ENCODE results near the gene TMEM63C.

TMEM63C gene

GRCh38 chr14:77306416-77306815 lies 124.8 kb downstream of the TMEM63C start:
- TF ChIP-seq PAX5 (IDR thresholded peaks at IDR 0.05; ENCODE audit: insufficient read depth, low read length, severe bottlenecking) = no peak
- TF ChIP-seq POLR2A (IDR thresholded peaks at IDR 0.05; ENCODE audit: low read depth, low read length) = no peak
- no peak for TF ChIP-seq SPI1 (IDR thresholded peaks at IDR 0.05; ENCODE audit: low read depth, low read length)
- TF ChIP-seq TAF1 (IDR thresholded peaks at IDR 0.05; ENCODE audit: low read depth, low read length) = no peak
- TF ChIP-seq POLR2AphosphoS5 (IDR thresholded peaks at IDR 0.05; ENCODE audit: low read depth, low read length) = no peak
- no peak for TF ChIP-seq POU2F2 (IDR thresholded peaks at IDR 0.05; ENCODE audit: low read depth, low read length)
- FAIRE-seq (no peak), DNase-seq (ENCODE audit: insufficient read length, low spot score) (no peak)

GRCh38 chr14:77306851-77307496 lies 125.4 kb downstream of the TMEM63C start:
- TF ChIP-seq POU2F2 (IDR thresholded peaks at IDR 0.05; ENCODE audit: low read depth, low read length) (no peak), SPI1 (IDR thresholded peaks at IDR 0.05; ENCODE audit: low read depth, low read length) (no peak), PAX5 (IDR thresholded peaks at IDR 0.05; ENCODE audit: insufficient read depth, low read length, severe bottlenecking) (no peak), POLR2A (IDR thresholded peaks at IDR 0.05; ENCODE audit: low read depth, low read length) (no peak), POLR2AphosphoS5 (IDR thresholded peaks at IDR 0.05; ENCODE audit: low read depth, low read length) (no peak)
- DNase-seq (ENCODE audit: insufficient read length, low spot score) (no peak), FAIRE-seq (no peak)
